SH-SY5Y (cell line): ENCODE measurements around the gene C12orf76.

ENCODE experiments used
- GATA2 ChIP-seq: IDR thresholded peaks from 2 replicates; pipeline ENCODE4 v1.6.1; 2011; ENCODE audit warnings: mild to moderate bottlenecking, low read depth, low read length
- GATA3 ChIP-seq: IDR thresholded peaks from 2 replicates; pipeline ENCODE4 v1.6.1; 2011; ENCODE audit warnings: low read depth, mild to moderate bottlenecking, low read length, moderate library complexity

- TF ChIP-seq GATA2 (no peak), GATA3 (no peak)
These were observed 33.2 kb downstream of the C12orf76 start for GRCh38 chr12:110015132-110015531.
